HG02759 (cell line): ENCODE results near the gene ZFC3H1.
"Not testable (repeated sequence)": the region's sequence is repeated elsewhere in the genome, so short reads cannot be mapped to it uniquely, and the experiment has no call there.

Experiments used
- ATAC-seq: cut with Tn5 transposase; IDR thresholded peaks from one replicate; pipeline ENCODE4 v1.9.1; 2021; ENCODE audit warnings: mild to moderate bottlenecking, moderate library complexity; ENCODE audit not compliant: unreplicated experiment

Gene ZFC3H1

DNA sequence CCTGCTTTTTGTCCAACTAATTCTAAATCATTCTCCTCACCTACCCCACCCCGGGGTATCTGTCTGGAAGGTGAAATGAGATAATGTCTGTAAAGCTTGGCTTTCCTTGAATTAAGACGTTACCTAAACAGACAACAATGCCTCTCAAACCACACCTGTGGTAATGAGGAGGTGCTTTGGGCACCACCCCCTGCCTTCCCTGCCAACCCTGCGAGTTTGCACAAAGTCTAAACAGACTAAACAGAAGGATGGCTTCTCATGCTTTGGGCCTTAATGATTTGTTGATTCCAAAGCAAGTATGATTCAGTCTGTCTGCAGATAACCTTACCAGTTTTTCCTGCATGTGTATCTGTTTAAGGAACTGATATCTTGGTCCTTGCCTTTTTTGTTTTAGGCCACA is 82.4 kb downstream of the ZFC3H1 start:
- no peak for ATAC-seq

DNA sequence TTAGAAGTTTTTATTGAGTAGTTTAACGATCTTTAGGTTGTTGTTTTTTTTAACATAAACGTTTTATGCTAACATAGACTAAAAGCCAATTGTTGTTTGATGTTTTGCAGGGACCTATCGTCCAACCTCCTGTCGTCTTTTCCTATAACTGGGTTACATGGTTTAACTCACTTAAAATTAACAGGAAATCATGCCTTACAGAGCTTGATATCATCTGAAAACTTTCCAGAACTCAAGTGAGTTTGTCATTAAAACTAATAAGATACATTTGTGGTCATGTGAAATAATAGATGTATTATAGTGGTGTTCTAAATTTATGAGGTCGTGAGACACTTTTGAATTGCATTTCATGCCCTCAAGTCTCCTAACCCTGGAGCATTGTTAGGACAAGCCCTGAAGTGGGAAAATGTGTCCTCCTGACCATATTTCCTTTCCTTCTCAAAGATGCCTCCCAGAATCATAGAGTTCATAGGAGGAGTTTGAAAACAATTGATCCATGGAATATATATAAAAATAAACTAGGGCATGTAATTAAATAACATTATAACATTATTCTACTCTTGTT is 84.9 kb downstream of the ZFC3H1 start:
- ATAC-seq: no peak

DNA sequence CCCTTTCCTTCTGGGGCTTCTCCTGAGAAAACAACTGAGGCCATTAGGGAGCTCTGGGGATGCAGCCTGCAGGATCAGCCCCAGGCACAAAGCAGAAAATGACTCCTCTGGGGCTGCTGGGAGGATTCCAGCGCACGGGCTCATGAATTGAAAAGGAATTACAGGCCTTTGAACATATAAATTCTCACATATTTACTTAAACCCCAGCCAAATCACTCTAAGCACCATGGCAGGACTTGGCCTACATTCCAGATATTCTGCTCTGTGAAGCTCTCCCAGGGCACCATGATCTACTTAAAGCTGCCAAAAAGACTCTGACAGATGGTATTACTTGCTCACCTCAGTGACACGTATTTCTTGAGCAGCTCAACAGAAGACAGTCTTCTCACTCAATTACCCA is 87.2 kb downstream of the ZFC3H1 start:
- ATAC-seq: no peak

DNA sequence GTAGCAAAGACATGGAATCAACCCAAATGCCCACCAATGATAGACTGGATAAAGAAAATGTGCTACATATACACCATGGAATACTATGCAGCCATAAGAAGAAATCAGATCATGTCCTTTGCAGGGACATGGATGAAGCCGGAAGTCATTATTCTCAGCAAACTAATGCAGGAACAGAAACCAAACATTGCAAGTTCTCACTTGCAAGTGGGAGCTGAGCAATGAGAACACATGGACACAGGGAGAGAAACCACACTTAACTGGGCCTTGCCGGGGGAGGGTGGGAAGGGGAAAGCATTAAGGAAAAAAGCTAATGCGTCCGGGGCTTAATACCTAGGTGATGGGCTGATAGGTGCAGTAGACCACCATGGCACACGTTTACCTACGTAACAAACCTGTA is 93.8 kb downstream of the ZFC3H1 start:
- not testable (repeated sequence) for ATAC-seq

DNA sequence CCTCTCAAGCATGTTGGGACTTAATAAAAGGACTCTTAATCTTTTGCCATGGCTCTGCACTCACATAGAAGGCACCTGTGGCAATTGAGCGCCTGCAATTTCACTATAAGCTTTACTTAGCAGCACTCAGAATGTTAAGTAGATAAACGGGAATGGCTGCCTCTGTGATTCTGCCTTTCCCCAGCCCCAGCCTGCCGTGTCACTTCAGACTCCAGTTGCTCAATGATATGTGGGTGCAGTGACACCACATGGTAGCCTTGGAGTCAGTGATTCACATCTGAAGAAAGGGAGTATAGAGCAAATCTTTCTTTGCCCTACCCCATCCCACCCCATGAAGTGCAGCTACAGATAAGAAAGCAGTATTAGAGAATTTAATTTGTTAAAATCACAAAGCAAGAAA is 96.1 kb downstream of the ZFC3H1 start:
- ATAC-seq: no peak

DNA sequence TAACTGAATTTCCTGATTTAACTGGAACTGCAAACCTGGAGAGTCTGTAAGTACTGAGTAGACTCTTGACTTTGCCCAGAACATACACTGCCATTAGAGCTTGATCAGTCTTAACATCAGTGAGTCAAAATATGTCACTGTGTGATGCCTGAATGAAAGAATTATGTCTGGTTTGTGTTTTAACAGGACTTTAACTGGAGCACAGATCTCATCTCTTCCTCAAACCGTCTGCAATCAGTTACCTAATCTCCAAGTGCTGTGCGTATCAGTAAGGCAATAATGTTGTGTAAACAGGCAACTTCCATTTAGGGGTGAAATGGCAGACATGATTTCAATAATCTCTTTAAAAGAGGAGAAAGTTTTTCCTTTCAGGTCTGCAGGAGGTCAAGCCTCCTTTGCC is 97.0 kb downstream of the ZFC3H1 start:
- ATAC-seq: no peak

DNA sequence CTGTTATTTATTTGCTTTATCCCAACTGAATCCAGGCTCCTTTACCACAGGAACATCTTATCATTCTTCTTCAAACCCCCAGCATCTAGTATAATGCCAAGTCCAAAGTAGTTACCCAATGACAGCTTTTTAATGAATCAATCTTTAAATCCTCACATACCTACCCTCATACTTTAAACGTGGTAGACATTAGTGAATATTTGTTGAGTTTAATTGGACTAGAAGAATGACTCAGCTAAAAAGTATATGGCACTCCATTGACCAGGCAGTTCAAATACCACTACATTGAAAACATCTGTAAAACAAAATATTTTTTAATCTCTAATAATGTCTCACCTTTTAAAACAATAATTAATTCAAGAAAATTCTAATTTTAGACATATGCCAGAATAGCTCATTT is 98.1 kb downstream of the ZFC3H1 start:
- ATAC-seq: no peak

DNA sequence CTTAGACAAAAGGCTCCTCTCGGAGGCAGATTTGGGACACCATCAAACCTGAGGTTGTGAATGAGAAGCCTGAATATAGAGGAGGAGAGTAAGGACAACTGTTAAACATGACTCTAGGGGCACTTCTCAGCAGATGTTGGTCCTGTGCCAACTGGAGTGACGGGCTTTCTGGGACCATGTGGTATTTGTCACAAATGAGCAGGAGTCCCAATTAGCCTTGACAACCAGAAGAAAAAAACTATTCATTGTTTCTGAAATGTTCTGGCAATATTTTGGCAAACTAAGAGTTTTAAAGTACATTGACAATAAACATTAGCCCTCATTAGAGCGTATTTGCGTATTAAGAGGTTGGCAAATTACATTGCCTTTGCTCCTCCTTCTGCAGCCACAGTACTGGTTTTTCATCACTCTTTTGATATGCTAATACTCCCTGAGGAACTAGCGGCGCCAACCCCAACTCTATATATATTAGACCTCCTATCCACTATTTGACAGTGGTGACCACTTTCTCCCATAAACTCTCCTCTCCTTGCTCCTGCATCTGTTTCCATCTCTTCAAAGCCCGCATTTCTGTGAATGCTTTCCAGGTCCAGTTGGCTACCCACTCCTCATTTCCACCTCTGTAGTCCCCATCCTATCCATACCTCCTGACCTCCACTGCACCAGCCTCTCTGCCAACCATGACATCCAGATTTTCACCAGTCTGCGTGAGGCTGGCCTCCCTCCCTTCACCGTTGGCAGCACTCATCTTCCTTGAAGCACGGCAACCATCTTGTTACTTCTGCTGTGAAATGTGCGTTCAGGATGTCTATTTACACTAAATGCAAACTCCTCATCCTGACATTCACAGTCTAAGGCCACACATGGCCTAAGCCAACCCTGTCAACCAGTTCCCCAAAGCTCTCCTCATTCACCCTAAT is 100.7 kb downstream of the ZFC3H1 start:
- no peak for ATAC-seq
